Lung (tissue), 12 donors: Measurements from ENCODE around the gene TMEM150B. TPM values are rescaled to one million over a fixed set of nuclear protein-coding genes. Genes with fewer than 3 reads are reported as not detected.

Experiments
- ATAC-seq: fragments of 200-7000 bp; cut with Tn5 transposase; one replicate; pipeline ENCODE4 v1.9.1; 2020; ENCODE audit warnings: moderate number of reproducible peaks; ENCODE audit not compliant: insufficient read depth, low FRiP score
- DNase-seq, 3 donors: peaks; one replicate each; pipeline ENCODE4 v3.0.0-alpha.2; 2013 to 2017
- H3K27ac ChIP-seq, 2 donors: one replicate each; pipeline ENCODE4 v1.5.1; 2013; ENCODE audit warnings: mild to moderate bottlenecking in 2 of 2, moderate library complexity in 2 of 2, control low read depth in 1 of 2, inconsistent platforms in 1 of 2, low read depth in 1 of 2, low read length in 1 of 2
- H3K27me3 ChIP-seq, 3 donors: one replicate each; pipeline ENCODE4 v1.5.1; 2013; ENCODE audit warnings: low read length in 2 of 3; ENCODE audit not compliant: control insufficient read depth in 3 of 3, insufficient read depth in 3 of 3
- H3K36me3 ChIP-seq, 4 donors: one replicate each; pipeline ENCODE4 v1.5.1; 2013; ENCODE audit warnings: low read length in 4 of 4, mild to moderate bottlenecking in 1 of 4, moderate library complexity in 1 of 4; ENCODE audit not compliant: control insufficient read depth in 4 of 4, insufficient read depth in 4 of 4
- H3K4me1 ChIP-seq, 5 donors: one replicate each; pipeline ENCODE4 v1.5.1; 2013; ENCODE audit warnings: low read length in 5 of 5, mild to moderate bottlenecking in 2 of 5, moderate library complexity in 1 of 5; ENCODE audit not compliant: control insufficient read depth in 5 of 5, insufficient read depth in 5 of 5
- H3K4me3 ChIP-seq: one replicate; pipeline ENCODE4 v1.5.1; 2013; ENCODE audit warnings: mild to moderate bottlenecking, control low read depth, moderate library complexity
- H3K9ac ChIP-seq, 2 donors: one replicate each; pipeline ENCODE4 v1.5.1; 2013; ENCODE audit warnings: low read length in 2 of 2, control low read depth in 1 of 2; ENCODE audit not compliant: insufficient read depth in 1 of 2
- H3K9me3 ChIP-seq, 4 donors: one replicate each; pipeline ENCODE4 v1.5.1; 2013; ENCODE audit warnings: low read length in 3 of 4, mild to moderate bottlenecking in 1 of 4, moderate library complexity in 1 of 4; ENCODE audit not compliant: control insufficient read depth in 4 of 4, insufficient read depth in 3 of 4
- WGBS, 2 donors: extraction: QIAGEN DNeasy Blood & Tissue Kit; methylation state at CpG; one replicate each; pipeline ENCODE4 v1.1.7; 2013; 5-methylcytosine and 5-hydroxymethylcytosine counted together
- polyA plus RNA-seq, 2 donors: library from polyadenylated mRNA; stranded (reverse); fragments of 200-250 nt; gene quantifications; one replicate each; pipeline ENCODE4 v1.2.1, GENCODE V29; 2013
- total RNA-seq, 2 donors: library from RNA; depleted of rRNA in 1 of 2; stranded (reverse); fragments of >200 nt in 1 of 2; gene quantifications; one replicate each; pipeline ENCODE4 v1.2.1, GENCODE V29; 2014 to 2021
- TF ChIP-seq, protein P1 (sequence below): IDR thresholded peaks from 2 replicates; pipeline ENCODE4 v1.5.1; 2012; ENCODE audit warnings: mild to moderate bottlenecking; ENCODE audit errors: control extremely low read depth, extremely low read depth
- donor health status: control.
- donor health status: control.
- donor health status: Bipolar disorder and iron deficiency.
- donor health status: healthy.
- donor health status: DM: yes; HTN: yes; CAD: no.

TMEM150B gene
- total and polyA plus RNA-seq, 4 donors = 2.3 to 23.0 (median 17.0) TPM

GRCh38 chr19:55368701-55369563, 43.8 kb upstream of the TMEM150B start:
- TF ChIP-seq, protein P1, sequence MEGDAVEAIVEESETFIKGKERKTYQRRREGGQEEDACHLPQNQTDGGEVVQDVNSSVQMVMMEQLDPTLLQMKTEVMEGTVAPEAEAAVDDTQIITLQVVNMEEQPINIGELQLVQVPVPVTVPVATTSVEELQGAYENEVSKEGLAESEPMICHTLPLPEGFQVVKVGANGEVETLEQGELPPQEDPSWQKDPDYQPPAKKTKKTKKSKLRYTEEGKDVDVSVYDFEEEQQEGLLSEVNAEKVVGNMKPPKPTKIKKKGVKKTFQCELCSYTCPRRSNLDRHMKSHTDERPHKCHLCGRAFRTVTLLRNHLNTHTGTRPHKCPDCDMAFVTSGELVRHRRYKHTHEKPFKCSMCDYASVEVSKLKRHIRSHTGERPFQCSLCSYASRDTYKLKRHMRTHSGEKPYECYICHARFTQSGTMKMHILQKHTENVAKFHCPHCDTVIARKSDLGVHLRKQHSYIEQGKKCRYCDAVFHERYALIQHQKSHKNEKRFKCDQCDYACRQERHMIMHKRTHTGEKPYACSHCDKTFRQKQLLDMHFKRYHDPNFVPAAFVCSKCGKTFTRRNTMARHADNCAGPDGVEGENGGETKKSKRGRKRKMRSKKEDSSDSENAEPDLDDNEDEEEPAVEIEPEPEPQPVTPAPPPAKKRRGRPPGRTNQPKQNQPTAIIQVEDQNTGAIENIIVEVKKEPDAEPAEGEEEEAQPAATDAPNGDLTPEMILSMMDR = no peak
- Histone ChIP-seq H3K27ac (no peak overlapping the region), H3K4me1 (peaks cover 0 to 15% (median 8%) of the 10 kb centered on the region in 5 donors), H3K9ac (no peak overlapping the region), H3K36me3 (no peaks in the 10 kb centered on the region), H3K9me3 (peaks cover 0 to 4% (median 0%) of the 10 kb centered on the region in 4 donors), H3K27me3 (peaks cover 4 to 31% (median 11%) of the 10 kb centered on the region in 3 donors), H3K4me3 (no peak overlapping the region)
- DNase-seq = no peak
- WGBS, 2 donors = 9 to 20% methylated on average over 32 to 54 of the region's 54 CpGs
- ATAC-seq = peak; percentile 41

GRCh38 chr19:55368106-55368505, 43.0 kb upstream of the TMEM150B start:
- peaks cover 0 to 4% (median 0%) of the 10 kb centered on the region in 4 donors for H3K9me3 ChIP-seq
- peaks cover 4 to 31% (median 11%) of the 10 kb centered on the region in 3 donors for H3K27me3 ChIP-seq
- no peaks in the 10 kb centered on the region for H3K36me3 ChIP-seq
- ATAC-seq = no peak
- H3K4me1 ChIP-seq = peaks cover 0 to 11% (median 6%) of the 10 kb centered on the region in 5 donors
- H3K27ac ChIP-seq = no peak overlapping the region
- no peak for DNase-seq
- H3K9ac ChIP-seq = no peak overlapping the region
- H3K4me3 ChIP-seq = no peak overlapping the region
- WGBS, 2 donors = 89 to 90% methylated on average over 16 of the region's 16 CpGs
- TF ChIP-seq, protein P1 = no peak

DNA sequence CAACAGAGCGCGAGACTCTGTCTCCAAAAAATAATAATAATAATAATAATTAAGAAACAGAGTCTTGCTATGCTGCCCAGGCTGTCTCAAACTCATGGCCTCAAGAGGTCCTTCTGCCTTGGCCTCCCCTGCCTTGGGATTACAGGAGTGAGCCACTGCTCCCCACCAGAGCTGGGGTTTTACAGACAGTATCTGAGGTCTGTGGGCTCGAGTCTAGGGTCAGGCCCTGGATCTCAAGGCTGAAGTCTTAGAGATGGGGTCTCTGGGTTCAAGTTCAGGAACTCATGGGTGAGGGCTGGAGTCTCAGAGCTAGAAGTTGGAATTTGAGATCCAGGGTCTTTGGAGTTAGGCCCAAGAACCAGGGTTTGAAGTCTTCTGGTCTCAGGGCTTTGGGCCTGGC, 41.6 kb upstream of the TMEM150B start:
- H3K27ac ChIP-seq = no peak overlapping the region
- ATAC-seq (no peak), DNase-seq (no peak)
- H3K36me3 ChIP-seq = no peaks in the 10 kb centered on the region
- H3K4me1 ChIP-seq = peaks cover 0 to 11% (median 0%) of the 10 kb centered on the region in 5 donors
- H3K9me3 ChIP-seq = peaks cover 0 to 4% (median 0%) of the 10 kb centered on the region in 4 donors
- H3K27me3 ChIP-seq = peaks cover 0 to 25% (median 8%) of the 10 kb centered on the region in 3 donors
- H3K4me3 ChIP-seq = no peak overlapping the region
- TF ChIP-seq, protein P1 = no peak
- no peak overlapping the region for H3K9ac ChIP-seq
- WGBS, 2 donors = 59 to 75% methylated on average over 3 of the region's 3 CpGs
